GM12801 (cell line): ENCODE measurements around the gene MALSU1.

ENCODE experiments used
- CTCF ChIP-seq: IDR thresholded peaks from one replicate; pipeline ENCODE4 v1.5.1; 2011; ENCODE audit warnings: control low read depth; ENCODE audit not compliant: insufficient read length; ENCODE audit errors: extremely low read depth

Gene MALSU1

DNA sequence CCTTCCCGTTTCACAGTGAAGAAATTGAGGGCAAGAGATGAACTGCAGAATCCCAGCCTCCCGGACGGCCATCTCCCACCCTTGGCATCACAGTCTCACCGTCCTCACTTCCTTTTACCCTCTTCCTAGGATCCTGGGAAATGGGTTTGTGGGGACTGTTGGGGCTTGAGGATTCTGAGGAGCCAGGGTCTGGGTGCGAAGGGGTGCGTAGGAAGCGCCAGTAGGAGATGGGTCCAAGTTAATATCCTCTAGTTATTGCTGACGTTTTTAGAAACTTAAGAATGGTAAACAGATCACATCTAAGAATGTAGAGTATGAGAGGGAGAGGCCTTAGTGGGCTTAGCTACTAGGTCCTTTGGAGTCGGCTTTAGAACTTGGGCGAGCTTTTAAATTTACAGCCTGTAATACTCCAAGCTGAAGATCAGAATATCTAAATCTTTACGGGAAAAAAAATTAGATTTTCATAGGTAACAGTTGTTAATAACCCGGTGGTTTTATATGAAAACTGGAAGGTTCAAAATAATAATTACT, 696 bp downstream of the MALSU1 start:
- TF ChIP-seq CTCF = no peak

GRCh38 chr7:23306936-23307521, 7.9 kb downstream of the MALSU1 start:
- no peak for TF ChIP-seq CTCF

DNA sequence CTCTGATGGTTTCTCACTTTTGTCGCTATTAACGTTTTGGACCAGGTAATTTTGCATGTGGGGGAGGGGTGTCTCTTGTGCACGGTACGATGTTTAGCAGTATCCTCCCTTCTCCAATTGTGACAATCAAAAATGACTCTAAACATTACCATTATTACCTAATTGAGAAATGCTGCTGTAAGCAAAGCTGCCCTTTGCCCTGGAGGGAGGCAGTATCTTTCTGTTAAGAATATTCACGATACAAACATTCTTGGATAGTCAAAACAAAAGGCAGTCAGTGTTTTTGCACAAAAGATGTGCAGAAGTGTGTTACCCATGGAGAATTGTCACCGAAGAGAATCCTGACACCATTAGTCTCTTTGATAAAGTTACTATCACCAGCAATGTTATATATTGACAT, 9.6 kb downstream of the MALSU1 start:
- no peak for TF ChIP-seq CTCF

GRCh38 chr7:23315366-23315765, 16.2 kb downstream of the MALSU1 start:
- no peak for TF ChIP-seq CTCF

- TF ChIP-seq CTCF = no peak
Measured at GRCh38 chr7:23331132-23331531, 32.0 kb downstream of the MALSU1 start.

DNA sequence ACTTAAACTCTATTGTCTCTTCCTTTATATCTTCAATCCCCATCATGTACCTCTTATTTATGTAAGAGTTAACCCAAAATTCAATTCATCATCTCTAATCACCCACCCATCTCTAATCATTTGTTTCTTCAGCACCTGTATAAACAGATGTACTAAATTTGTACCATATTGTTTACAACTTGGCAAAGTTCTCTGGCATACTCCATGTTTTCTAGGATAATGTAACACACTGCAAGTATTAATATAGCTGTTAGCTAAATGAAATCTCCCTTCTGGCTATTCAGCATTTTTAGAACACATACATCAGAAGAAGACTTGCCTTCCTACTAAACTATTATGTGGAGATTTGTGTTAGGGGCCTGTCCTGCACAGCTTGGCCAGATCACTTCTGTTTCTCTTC, 33.1 kb downstream of the MALSU1 start:
- TF ChIP-seq CTCF = no peak

- TF ChIP-seq CTCF = no peak
Measured at GRCh38 chr7:23332910-23333612, 33.9 kb downstream of the MALSU1 start.
